Suprapubic skin (tissue), 4 donors: ENCODE results near the gene THAP10. TPM values are rescaled to one million over a fixed set of nuclear protein-coding genes. Genes with fewer than 3 reads are reported as not detected.

ENCODE experiments used
- DNase-seq, 2 donors: peaks; one replicate each; pipeline ENCODE4 v3.0.0-alpha.2; 2019; ENCODE audit warnings: low spot score in 2 of 2
- H3K27ac ChIP-seq: fragments of 200-600 bp; sonication (generic); one replicate; pipeline ENCODE4 v1.5.1; 2019
- H3K27me3 ChIP-seq: fragments of 200-600 bp; sonication (generic); one replicate; pipeline ENCODE4 v1.5.1; 2019
- H3K36me3 ChIP-seq: fragments of 200-600 bp; sonication (generic); one replicate; pipeline ENCODE4 v1.5.1; 2019
- H3K4me1 ChIP-seq: fragments of 200-600 bp; sonication (generic); one replicate; pipeline ENCODE4 v1.5.1; 2019
- H3K4me3 ChIP-seq: fragments of 200-600 bp; sonication (generic); one replicate; pipeline ENCODE4 v1.5.1; 2019; ENCODE audit warnings: mild to moderate bottlenecking
- H3K9me3 ChIP-seq: fragments of 200-600 bp; sonication (generic); one replicate; pipeline ENCODE4 v1.5.1; 2019
- CTCF ChIP-seq, 2 donors: fragments of 200-600 bp in 1 of 2; fragments of 450-650 bp in 1 of 2; sonication (generic) in 1 of 2; IDR thresholded peaks; one replicate each; pipeline ENCODE4 v1.5.1; 2016 to 2019; ENCODE audit warnings: antibody characterized with exemption in 2 of 2, mild to moderate bottlenecking in 1 of 2, moderate library complexity in 1 of 2
- EP300 ChIP-seq: sonication (generic); formaldehyde crosslinking; IDR thresholded peaks from one replicate; pipeline ENCODE4 v1.6.1; 2017; ENCODE audit warnings: antibody characterized with exemption
- POLR2A ChIP-seq, 2 donors: fragments of 450-650 bp; IDR thresholded peaks; one replicate each; pipeline ENCODE4 v1.6.1; 2017; ENCODE audit warnings: antibody characterized with exemption in 2 of 2, mild to moderate bottlenecking in 2 of 2, moderate library complexity in 2 of 2
- POLR2AphosphoS5 ChIP-seq, 3 donors: sonication (generic); formaldehyde crosslinking; IDR thresholded peaks; one replicate each; pipeline ENCODE4 v1.6.1; 2017; ENCODE audit warnings: antibody characterized with exemption in 3 of 3
- WGBS: methylation state at CpG from one replicate; pipeline ENCODE4 v1.1.5; 2018; 5-methylcytosine and 5-hydroxymethylcytosine counted together
- total RNA-seq, 4 donors: library from RNA; depleted of rRNA; stranded (reverse); fragments of >200 nt; gene quantifications; one replicate each; pipeline ENCODE4 v1.1.0, GENCODE V29; 2016

The THAP10 gene
- total RNA-seq, 4 donors from 2014 or later = 0.87 to 2.7 (median 1.2) TPM

DNA sequence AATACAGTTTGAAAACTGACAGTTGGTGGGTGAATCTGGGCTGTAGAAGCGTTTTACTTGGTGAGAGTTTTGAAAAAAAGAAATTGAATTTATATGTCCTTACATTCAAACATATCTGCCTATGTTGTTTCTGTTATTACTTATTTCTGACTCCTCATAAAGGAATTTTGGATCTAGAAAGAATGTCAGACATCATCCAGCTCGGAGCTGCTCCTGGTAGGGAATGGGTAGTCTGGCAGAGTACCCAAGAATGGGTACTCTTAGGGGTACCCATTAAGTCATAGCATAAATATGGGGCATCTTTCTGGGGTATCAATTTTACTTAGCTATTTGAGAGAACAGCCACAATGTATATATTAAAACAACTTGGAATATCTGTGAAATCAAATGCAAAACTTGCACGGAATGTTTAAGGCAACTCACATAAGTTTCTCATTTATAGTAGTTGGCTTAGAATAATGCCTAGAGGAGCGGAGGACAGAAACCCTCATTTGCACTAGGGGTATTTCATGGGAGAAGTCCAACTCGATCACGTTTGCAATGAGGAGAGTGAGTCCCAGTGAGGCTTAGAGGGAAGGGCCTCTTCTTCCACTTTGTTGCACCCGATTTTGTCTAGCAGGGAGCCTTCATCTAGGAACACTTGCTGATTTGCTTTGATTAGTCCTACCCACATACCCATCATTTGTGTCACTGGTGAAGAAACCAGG, 35.9 kb downstream of the THAP10 start:
- DNase-seq = no peak
- Histone ChIP-seq H3K4me1 (peaks cover 45% of the 10 kb centered on the region), H3K36me3 (no peaks in the 10 kb centered on the region), H3K27me3 (peaks cover 3% of the 10 kb centered on the region), H3K4me3 (no peak overlapping the region), H3K9me3 (no peaks in the 10 kb centered on the region), H3K27ac (peak overlapping the region; percentile 42)
- TF ChIP-seq POLR2AphosphoS5 (IDR thresholded peaks at IDR 0.05) = no peak
- no peak for TF ChIP-seq POLR2A (IDR thresholded peaks at IDR 0.05)
- TF ChIP-seq EP300 = no peak
- TF ChIP-seq CTCF (IDR thresholded peaks at IDR 0.05) = no peak
- 61% methylated on average over 7 of the region's 7 CpGs for WGBS

GRCh38 chr15:70855764-70856163, 36.5 kb downstream of the THAP10 start:
- no peak for TF ChIP-seq CTCF (IDR thresholded peaks at IDR 0.05)
- TF ChIP-seq POLR2A (IDR thresholded peaks at IDR 0.05) = no peak
- TF ChIP-seq EP300 = no peak
- TF ChIP-seq POLR2AphosphoS5 (IDR thresholded peaks at IDR 0.05) = no peak
- WGBS = 72% methylated on average over 2 of the region's 2 CpGs
- Histone ChIP-seq H3K36me3 (no peaks in the 10 kb centered on the region), H3K4me1 (peaks cover 45% of the 10 kb centered on the region), H3K4me3 (no peak overlapping the region), H3K9me3 (no peaks in the 10 kb centered on the region), H3K27me3 (peaks cover 3% of the 10 kb centered on the region), H3K27ac (no peak overlapping the region)
- DNase-seq = no peak

- no peaks in the 10 kb centered on the region for H3K36me3 ChIP-seq
- DNase-seq = no peak
- peaks cover 45% of the 10 kb centered on the region for H3K4me1 ChIP-seq
- peak overlapping the region; percentile 85 for H3K4me3 ChIP-seq
- peaks cover 3% of the 10 kb centered on the region for H3K27me3 ChIP-seq
- 46% methylated on average over 4 of the region's 4 CpGs for WGBS
- TF ChIP-seq POLR2A (IDR thresholded peaks at IDR 0.05) (no peak), EP300 (no peak), CTCF (IDR thresholded peaks at IDR 0.05) (no peak), POLR2AphosphoS5 (IDR thresholded peaks at IDR 0.05) (no peak)
- H3K9me3 ChIP-seq = no peaks in the 10 kb centered on the region
- peak overlapping the region; percentile 92 for H3K27ac ChIP-seq
Observed at GRCh38 chr15:70854666-70854976, 37.6 kb downstream of the THAP10 start.

- Histone ChIP-seq H3K4me3 (peak within 1 kb of the TSS; percentile 85), H3K27ac (peak within 1 kb of the TSS; percentile 92), H3K27me3 (peaks cover 3% of the 10 kb centered on the region), H3K36me3 (no peaks in the 10 kb centered on the region), H3K9me3 (no peaks in the 10 kb centered on the region), H3K4me1 (peaks cover 45% of the 10 kb centered on the region)
- under 1% methylated on average over 18 of the region's 78 CpGs for WGBS
- DNase-seq = peak in 1 of 2 donors; percentile 75
- peak in 1 of 2 donors; percentile 69 for TF ChIP-seq POLR2A (IDR thresholded peaks at IDR 0.05)
- TF ChIP-seq POLR2AphosphoS5 (IDR thresholded peaks at IDR 0.05) = no peak
Observed at GRCh38 chr15:70853973-70854665, 38.1 kb downstream of the THAP10 start, which contains the start of gene LARP6. Gene LARP6 (minus strand): TSS chr15:70854157. CDS start chr15:70854088, 69 bp downstream.

GRCh38 chr15:70853318-70853972, 38.8 kb downstream of the THAP10 start:
- Histone ChIP-seq H3K27me3 (peaks cover 3% of the 10 kb centered on the region), H3K4me3 (peak overlapping the region; percentile 85), H3K36me3 (no peaks in the 10 kb centered on the region), H3K9me3 (no peaks in the 10 kb centered on the region), H3K4me1 (peaks cover 42% of the 10 kb centered on the region), H3K27ac (peak overlapping the region; percentile 92)
- DNase-seq = no peak
- TF ChIP-seq EP300 (no peak), POLR2AphosphoS5 (IDR thresholded peaks at IDR 0.05) (no peak), POLR2A (IDR thresholded peaks at IDR 0.05) (no peak), CTCF (IDR thresholded peaks at IDR 0.05) (no peak)
- 4% methylated on average over 33 of the region's 54 CpGs for WGBS
